ENCODE results near the gene KCNE3. TPM values are rescaled to one million over a fixed set of nuclear protein-coding genes. Genes with fewer than 3 reads are reported as not detected.

Gene KCNE3
- not detected in 2 replicates for total RNA-seq (2014; rRNA removed; shearing (Covaris generic))
- polyA plus RNA-seq (2015; cell fraction: cytosol; rRNA removed), result 0.13 TPM in 1 of 2 replicates, not detected in the other
- polyA plus RNA-seq (2015; cell fraction: nucleus; rRNA removed), result not detected in 2 replicates

- DNase-seq (ENCODE audit: low read depth), result no peak
Measured at GRCh38 chr11:74466916-74467885, at the start of gene KCNE3. KCNE3 (minus strand) TSS chr11:74467549; CDS start chr11:74457563, 9,986 bp downstream.

GRCh38 chr11:74507582-74507981 lies 40.2 kb upstream of the KCNE3 start:
- DNase-seq (ENCODE audit: low read depth), result no peak

DNA sequence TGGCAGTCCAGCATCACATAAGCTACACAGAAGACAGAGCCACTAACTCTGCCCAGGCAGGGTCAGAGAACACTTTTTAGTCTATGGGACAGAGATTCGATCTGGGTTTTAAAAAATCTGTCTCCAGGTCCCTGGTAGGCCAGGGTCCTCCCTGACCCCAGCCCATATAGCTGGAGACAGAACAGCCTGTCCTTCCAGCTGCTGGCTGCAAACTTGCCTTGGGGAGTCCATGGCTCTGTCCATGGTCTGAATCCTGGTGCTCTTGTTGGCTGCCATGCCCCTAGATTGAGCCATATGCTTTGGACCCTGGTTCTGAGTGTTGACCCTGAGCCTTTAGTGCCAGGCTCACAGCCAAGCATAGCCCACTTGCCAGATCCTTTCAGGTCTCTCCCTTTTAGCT lies 39.5 kb upstream of the KCNE3 start:
- DNase-seq (ENCODE audit: low read depth), result no peak

- no peak for DNase-seq (ENCODE audit: low read depth)
Measured at GRCh38 chr11:74505911-74506310, 38.6 kb upstream of the KCNE3 start.

DNA sequence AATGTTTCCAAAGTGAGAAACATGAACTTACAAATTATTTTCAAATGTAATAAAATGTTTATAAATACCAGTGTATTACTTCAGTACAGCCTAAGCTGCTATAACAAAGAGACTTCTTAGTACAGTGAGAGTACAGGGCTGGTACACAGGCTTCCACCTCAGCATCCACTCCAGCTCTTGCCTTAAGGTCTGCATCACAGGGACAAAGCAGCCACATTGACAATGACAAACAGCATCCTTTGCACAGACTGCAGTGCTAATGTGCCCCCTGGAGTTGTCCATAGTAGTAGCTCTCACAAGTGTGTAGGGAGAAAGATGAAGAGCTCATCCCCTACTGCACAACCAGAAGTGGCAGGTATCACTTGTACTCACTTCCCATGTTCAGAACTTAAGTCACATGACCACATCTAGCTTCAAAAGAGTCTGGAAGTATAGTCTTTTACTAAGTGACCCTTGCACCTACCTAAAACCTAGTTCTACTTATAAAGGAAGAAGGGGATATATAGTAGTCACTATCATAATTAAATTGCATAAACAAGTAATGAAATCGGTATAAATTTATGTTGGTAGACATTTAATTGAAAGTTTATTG lies 36.8 kb upstream of the KCNE3 start:
- no peak for DNase-seq (ENCODE audit: low read depth)

- DNase-seq (ENCODE audit: low read depth), result no peak
Measured at GRCh38 chr11:74494916-74495315, 27.6 kb upstream of the KCNE3 start.

GRCh38 chr11:74493791-74494630 lies 26.7 kb upstream of the KCNE3 start:
- DNase-seq (ENCODE audit: low read depth), result peak; percentile 78

DNA sequence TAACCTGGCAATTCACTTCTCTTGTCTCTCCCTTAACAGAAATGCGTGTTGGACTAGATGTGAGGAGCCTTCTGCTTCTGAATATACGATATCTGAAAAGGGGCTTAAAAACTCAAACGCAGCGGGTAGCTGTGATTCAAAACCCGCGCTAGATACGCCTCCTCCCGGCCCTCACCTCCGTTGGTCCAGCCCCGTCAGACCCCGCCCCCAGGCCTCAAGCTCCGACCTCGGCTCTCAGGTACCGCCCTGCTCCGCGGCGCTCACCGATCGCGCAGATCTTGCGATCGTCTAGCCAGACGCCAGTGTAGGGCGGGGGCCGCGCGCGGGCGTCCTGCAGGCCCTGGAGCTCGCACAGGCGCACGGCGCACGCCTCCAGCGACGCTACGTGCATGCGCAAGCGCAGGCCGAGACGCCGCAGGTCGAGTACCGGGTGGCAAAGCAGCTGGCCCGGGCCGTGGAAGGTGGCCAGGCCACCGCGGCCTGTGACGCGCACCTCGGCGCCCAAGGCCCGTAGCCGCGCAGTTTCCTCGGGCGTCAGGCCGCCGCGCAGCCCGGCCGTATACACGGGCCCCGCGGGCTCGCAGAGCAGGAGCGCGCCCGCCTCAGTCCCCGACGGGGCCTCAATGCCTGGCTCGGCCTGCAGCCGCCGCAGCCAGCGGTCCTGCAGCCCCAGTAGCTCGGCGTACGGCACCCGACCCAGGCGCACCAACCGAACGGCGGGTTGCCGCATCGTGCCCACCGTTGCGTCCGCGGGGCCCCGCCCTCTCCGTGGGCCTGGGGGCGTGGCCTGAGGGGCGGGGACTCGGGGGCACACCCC lies 25.8 kb upstream of the KCNE3 start, which contains the start of gene LIPT2:
Gene LIPT2 (minus strand): TSS at position 751 of the 817 bp plus-strand sequence. CDS start 21 bp downstream, at position 730.
- DNase-seq (ENCODE audit: low read depth), result peak; percentile 96

DNA sequence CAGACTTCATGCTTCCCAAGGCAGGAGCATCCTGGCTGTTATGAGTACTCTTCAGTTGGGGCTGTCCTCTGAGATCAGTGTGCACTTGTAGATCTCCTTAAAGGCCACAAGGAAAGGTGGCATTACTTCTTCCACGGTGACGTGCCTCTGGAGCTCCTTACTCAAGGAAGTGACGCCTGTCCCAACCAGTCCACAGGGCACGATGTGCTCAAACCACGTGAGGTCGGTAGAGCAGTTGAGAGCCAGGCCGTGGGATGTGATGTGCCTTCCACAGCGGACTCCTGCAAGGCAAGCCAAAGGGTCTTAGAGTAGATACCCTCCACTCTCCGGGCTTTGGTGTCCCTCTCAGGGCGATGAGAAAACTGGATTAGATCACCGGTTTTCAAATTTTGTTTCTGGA lies 24.7 kb upstream of the KCNE3 start:
- no peak for DNase-seq (ENCODE audit: low read depth)

DNA sequence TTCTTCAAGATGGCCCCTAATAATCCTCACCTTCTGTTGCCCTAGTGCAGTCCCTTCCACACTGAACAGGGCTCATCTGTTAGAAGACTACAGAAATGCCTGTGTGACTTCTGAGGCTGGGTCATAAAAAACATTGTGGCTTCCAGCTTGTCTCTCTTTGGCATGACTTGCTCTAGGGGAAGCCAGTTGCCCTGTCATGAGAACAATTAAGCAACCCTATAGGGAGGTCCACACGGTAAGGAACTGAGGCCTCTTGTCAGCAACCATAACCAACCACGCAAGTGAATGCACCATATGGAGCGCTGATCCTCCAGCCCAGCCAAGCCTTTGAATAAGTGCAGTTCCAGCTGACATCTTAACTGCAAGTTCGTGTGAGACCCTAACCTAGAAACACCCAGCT lies 23.6 kb upstream of the KCNE3 start:
- no peak for DNase-seq (ENCODE audit: low read depth)

GRCh38 chr11:74487875-74488274 lies 20.5 kb upstream of the KCNE3 start:
- DNase-seq (ENCODE audit: low read depth), result peak; percentile 22

- no peak for DNase-seq (ENCODE audit: low read depth)
Measured at GRCh38 chr11:74485868-74486267, 18.5 kb upstream of the KCNE3 start.

DNA sequence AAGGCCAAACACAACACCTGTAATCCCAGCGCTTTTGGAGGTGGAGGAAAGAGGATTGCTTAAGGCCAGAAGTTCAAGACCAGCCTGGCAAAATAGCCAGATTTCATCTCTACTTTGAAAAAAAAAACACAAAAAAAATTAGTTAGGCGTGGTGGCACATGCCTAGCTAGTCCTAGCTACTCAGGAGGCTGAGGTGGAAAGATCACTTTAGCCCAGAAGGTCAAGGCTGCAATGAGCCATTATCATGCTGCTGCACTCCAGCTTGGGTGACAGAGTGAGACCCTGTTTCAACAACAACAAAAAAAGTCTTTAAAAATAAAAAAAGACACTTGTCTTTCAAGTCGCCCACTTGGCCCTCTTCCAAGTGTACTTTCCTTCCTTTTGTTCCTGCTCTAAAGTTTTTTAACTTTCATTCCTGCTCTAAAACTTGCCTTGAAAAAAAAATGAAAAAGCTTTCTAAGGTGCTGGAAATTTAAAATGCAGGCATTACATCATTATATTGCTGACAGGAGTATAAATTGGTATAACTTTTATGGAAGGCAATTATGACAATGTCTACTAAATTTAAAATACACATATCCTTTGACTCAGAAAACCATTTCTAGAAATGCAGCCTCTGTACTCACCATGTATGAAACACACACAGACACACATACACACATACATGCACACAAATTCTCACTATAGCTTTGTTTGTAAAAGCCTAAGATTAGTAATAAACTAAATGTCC lies 13.5 kb upstream of the KCNE3 start:
- no peak for DNase-seq (ENCODE audit: low read depth)

- DNase-seq (ENCODE audit: low read depth), result no peak
Measured at GRCh38 chr11:74479732-74480123, 12.4 kb upstream of the KCNE3 start.

- DNase-seq (ENCODE audit: low read depth), result no peak
Measured at GRCh38 chr11:74478877-74479731, 11.8 kb upstream of the KCNE3 start.

GRCh38 chr11:74476536-74476935 lies 9.2 kb upstream of the KCNE3 start:
- DNase-seq (ENCODE audit: low read depth), result no peak

GRCh38 chr11:74474316-74474715 lies 7.0 kb upstream of the KCNE3 start:
- DNase-seq (ENCODE audit: low read depth), result no peak

DNA sequence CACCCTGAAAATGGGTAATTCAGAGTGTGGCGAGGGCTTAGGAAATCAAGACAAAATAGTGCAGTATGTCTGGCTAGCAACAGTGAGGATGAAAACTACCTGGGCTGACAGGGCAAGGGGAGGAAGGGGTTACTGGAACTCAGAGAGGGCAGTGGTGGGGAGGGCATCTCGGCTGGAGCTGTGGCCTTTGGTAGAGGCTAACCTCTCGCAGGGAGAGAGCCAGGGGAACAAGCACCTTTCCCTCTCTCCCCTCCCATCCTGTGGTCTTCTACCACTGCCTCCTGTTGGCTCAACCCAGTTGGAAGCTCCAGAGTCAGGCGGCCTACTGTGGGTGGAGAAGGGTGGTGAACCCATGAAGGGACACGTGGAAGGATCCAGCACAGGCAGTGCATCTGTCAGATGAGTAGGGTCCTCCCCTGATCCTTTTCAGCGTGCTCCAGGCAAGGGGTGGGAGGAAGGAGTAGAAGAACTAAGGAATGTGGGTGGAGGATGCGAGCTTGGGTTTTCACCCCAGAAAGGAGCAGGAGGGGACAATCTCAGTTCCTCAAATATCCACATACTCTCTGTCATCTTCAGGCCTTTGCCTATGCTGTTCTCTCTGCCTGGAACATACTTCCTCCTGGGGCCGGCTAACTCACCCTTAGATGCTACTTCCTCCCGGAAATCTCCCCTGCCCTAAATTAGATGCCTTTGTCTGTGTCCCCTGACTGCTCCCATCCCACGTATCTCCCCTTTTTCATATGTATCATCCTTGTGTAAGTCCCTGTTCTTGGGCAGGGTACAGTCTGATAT lies 6.2 kb upstream of the KCNE3 start:
- DNase-seq (ENCODE audit: low read depth), result no peak
